GM18517 (cell line): ENCODE results near the gene NETO2.
"Not testable (repeated sequence)": the region's sequence is repeated elsewhere in the genome, so short reads cannot be mapped to it uniquely, and the experiment has no call there.

Experiments
- ATAC-seq: cut with Tn5 transposase; IDR thresholded peaks from one replicate; pipeline ENCODE4 v1.9.1; 2021; ENCODE audit warnings: mild to moderate bottlenecking, moderate library complexity; ENCODE audit not compliant: unreplicated experiment

The NETO2 gene

GRCh38 chr16:47143677-47144558 lies at the start of gene NETO2:
Gene NETO2, minus strand, starts transcription at chr16:47143945. Its CDS starts 333 bp downstream, at chr16:47143612.
- ATAC-seq, result peak; percentile 51

DNA sequence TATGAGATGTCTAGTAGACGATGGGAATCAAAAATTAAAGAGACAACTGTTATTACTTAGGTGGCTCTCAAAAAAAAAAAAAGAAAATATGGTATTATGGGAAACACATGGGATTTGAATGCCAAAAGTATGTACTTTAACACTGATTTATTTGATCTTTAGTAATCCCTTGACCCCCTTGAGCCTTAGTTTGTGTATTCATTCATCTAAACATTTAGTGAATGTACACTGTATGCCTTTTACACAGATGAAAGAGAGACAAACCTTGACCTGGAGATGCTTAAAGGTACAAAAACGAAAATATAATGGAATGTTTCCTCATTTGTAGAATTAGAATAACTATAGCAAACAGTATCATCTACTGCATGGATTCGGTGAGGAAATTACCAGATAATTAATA lies 38.6 kb upstream of the NETO2 start:
- ATAC-seq, result no peak

DNA sequence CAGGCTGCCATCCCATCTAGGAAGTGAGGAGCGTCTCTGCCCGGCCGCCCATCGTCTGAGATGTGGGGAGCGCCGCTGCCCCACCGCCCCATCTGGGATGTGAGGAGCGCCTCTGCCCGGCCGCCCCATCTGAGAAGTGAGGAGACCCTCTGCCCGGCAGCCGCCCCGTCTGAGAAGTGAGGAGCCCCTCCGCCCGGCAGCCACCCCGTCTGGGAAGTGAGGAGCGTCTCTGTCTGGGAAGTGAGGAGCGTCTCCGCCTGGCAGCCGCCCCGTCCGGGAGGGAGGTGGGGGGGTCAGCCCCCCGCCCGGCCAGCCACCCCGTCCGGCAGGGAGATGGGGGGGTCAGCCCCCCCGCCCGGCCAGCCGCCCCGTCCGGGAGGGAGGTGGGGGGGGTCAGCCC lies 37.3 kb upstream of the NETO2 start:
- not testable (repeated sequence) for ATAC-seq

DNA sequence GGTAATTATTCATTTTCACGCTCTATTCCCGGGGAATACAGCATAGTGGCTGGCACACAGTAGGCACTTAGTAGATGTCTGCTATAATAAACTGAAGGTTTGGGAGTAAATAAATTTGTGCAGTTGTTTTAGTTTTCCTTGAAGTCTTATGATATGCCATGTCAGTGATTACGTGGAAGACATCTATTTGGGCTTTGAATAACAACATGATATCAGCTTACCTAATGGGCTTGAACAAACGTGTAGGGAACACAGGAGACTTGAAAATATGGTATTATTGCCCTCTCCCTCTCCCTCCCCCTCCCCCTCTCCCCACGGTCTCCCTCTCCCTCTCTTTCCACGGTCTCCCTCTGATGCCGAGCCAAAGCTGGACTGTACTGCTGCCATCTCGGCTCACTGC lies 36.3 kb upstream of the NETO2 start:
- no peak for ATAC-seq

DNA sequence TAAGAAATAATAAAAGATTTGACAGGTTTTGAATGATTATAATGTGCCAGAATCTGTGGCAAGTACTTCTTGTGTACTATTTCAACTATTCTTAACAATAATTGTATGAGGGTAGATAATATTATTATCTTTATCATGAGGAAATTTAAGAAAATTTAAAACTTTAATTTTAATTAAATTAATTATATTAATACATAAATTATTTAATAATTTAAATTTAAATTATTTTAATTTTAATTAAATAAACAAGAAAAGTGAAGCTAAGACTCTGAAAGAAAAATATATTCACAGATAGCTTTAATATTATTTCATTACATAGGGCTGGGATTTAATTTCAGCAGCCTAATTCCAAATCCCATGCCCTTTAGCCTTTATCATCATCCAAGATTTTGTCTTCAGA lies 31.4 kb upstream of the NETO2 start:
- no peak for ATAC-seq

DNA sequence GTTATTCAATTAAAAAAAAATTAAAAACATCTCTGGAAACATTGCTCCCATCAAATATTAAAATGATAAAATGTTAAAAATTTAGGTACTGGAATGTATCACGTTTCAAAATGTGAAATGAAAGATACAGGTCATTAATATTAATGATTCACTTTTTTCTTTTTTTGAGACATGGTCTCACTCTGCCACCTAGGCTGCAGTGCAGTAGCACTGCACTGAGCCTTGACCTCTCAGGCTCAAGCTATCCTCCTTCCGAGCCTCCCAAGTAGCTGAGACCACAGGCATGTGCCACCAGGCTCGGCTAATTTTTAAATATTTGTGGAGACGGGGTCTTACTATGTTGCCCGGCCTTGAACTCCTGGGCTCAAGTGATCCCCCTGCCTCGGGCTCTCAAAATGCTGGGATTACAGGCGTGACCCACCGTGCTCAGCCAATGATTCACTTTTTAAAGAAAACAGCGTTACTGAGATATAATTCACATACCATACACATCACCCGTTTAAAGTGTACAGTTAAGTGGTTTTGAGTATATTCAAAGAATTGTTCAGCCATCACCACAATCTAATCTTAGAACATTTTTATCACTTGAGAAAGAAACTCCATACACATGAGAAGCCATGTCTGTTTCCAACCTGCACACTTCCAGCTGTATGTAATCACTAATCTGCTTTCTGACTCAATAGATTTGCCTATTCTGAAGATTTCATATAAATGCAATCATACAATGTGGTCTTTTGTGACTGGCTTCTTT lies 19.1 kb upstream of the NETO2 start:
- ATAC-seq, result no peak

DNA sequence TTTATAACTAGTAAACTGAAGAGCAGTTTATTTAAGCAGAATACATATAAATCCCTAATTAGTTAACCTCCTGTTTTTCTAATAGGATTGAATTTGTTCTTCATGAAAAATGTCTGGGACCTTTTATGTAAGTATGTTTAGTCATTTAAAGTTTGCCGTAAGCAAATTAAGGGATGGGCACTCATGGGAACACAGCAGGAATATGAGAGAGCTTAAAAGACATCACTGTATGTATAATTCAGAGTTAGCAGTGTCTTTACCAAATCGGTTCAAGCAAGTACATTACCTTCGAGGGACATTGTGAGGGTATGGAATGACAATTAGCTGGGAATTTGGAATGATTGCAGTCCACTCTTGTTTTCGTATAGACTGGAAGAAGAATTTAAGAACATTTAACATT lies 17.7 kb upstream of the NETO2 start:
- no peak for ATAC-seq

DNA sequence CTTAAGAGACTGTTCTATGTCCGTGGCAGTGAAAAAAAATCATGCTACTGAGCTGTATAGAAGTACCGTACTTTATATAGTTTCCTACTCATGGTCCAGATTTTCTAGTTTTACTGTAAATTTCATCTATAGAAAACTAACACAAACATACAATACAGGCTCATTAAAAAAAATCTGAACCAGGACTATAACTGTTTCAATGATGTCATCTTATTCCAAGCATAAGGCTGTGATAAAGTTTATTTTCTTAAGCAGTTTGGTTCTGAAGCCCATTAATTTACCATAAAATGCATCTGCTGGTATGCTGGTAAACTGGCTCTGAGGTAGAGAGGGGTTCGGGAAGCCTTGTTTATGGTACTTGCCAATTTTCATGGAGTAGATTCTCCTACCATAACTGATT lies 16.7 kb upstream of the NETO2 start:
- no peak for ATAC-seq

- ATAC-seq, result no peak
Observed at GRCh38 chr16:47158992-47159391, 15.2 kb upstream of the NETO2 start.

GRCh38 chr16:47156680-47157215 lies 13.0 kb upstream of the NETO2 start:
- no peak for ATAC-seq

DNA sequence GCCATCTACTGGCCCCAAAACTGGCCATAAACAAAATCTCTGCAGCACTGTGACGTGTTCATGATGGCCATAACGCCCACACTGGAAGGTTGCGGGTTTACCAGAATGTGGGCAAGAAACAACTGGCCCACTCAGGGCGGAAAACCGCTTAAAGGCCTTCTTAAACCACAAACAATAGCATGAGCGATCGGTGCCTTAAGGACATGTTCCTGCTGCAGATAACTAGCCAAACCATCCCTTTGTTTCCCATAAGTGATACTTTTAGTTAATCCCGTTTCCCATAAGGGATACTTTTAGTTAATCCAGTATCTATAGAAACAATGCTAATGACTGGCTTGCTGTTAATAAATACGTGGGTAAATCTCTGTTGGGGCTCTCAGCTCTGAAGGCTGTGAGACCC lies 8.8 kb upstream of the NETO2 start:
- not testable (repeated sequence) for ATAC-seq

- ATAC-seq, result no peak
Observed at GRCh38 chr16:47150067-47150466, 6.3 kb upstream of the NETO2 start.

DNA sequence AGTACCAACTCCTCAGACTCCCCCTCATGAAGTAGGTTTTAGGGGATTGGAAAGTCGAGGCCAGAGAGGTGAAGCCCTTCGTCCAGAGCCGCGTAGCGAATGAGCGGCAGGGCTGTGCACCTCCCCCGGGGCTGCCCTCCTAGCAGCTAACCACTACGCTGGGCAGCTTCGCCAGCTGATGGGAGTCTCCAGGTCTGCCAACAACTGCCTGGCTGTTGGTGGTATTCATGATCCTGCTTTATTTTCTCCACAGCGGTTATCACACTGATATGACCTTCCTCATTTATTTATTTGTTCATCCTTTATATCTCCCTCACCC lies 773 bp upstream of the NETO2 start:
- no peak for ATAC-seq

DNA sequence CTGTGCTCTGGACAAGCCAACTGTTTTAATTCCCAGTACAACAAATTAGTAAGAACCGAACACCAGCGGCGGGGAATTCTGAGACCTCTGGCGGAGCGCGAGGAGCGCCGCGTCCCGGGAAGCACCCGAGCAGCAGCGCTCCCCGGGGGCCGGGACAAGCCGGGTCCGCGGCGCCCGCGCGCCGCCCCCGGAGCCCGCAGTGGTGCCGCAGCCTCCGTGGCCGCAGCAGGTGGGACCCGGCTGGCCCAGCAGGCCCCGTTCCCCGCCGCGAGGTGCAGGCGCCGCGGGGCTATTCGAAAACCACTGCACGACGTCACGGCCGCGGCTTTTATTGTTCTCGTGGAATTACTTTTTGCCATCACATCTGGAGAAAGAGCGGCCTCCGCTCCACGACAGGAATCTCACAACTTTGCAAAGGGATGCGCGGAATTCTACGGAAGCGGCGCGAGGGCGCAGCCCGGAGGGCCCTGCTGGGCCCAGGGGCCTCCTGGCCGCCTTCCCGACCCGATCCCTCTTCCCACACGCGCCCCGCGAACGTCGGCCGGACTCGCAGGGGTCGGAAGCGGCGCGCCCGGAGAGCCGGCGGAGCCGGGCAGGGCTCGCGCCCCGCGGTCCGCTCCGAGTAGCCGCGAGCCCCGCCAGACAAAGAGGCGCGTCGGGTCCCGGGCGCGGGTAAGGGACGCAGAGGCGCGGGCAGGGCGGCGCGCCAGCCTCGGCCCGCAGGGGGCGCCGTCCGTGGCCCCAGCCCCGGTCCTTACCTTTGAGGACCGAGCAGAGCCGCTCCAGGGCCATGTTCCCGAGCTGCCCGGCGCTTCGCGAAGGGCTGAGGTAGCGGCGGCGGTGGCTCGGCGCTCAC lies 696 bp downstream of the NETO2 start:
- ATAC-seq, result peak; percentile 62

GRCh38 chr16:47142486-47142820 lies 1.3 kb downstream of the NETO2 start:
- no peak for ATAC-seq

GRCh38 chr16:47141773-47142485 lies 1.8 kb downstream of the NETO2 start:
- ATAC-seq, result peak; percentile 57

DNA sequence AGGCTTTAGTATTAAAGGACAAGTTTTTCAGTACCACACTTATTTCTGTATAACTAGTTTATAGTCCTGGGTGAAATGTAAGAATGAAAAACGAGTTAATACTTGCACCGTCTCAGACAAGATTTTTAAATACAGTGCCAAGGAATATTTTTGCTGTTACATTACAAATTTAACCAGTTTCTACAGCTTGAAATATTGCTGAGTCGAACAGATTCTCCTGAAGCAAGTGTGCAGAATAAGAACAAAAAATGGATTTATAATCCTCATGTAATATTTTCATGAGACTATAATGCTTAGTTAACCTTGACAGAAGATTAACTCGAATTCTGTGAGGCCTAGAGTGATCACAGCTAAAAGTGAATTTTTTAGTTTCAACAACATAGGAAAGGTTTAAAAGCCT lies 3.1 kb downstream of the NETO2 start:
- ATAC-seq, result no peak

GRCh38 chr16:47139561-47140185 lies 4.1 kb downstream of the NETO2 start:
- no peak for ATAC-seq

DNA sequence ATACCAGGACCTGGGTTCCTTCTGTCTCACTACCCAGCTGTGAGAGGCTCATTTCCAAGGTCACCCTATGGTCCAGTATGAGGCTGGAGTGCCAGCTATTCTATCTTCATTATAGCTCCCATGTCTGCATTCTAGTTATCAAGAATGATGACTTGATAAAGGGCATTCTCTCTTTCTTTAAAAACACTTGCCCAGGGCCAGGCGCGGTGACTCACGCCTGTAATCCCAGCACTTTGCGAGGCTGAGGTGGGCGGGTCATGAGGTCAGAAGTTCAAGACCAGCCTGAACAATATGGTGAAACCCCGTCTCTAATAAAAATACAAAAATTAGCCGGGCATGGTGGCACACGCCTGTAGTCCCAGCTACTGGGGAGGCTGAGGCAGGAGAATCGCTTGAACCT lies 5.8 kb downstream of the NETO2 start:
- not testable (repeated sequence) for ATAC-seq
